ENCODE results near the gene PTCH2. TPM values are rescaled to one million over a fixed set of nuclear protein-coding genes. Genes with fewer than 3 reads are reported as not detected.

Gene PTCH2
- total RNA-seq, 2 donors from 2014 or later: 0.26 to 0.99 TPM

GRCh38 chr1:44776730-44777068, 66.4 kb downstream of the PTCH2 start:
- peaks cover 6 to 20% of the 10 kb centered on the region in 2 donors for H3K36me3 ChIP-seq (replicated peaks in 1 of 2; ENCODE audit: insufficient read depth in 1 of 2, low read depth in 2 of 2)
- H3K4me3 ChIP-seq: peak overlapping the region; percentile 50 to 99
- ATAC-seq: no peak
- peaks cover 31% of the 10 kb centered on the region for H3K4me1 ChIP-seq
- WGBS, 2 donors: 56 to 58% methylated on average over 12 of the region's 12 CpGs
- no peak for TF ChIP-seq CTCF (IDR thresholded peaks at IDR 0.05)
- no peak for TF ChIP-seq POLR2A (IDR thresholded peaks at IDR 0.05)
- H3K9me3 ChIP-seq: no peaks in the 10 kb centered on the region
- DNase-seq: no peak
- no peaks in the 10 kb centered on the region for H3K27me3 ChIP-seq
- peak overlapping the region in 3 of 4 donors; percentile 92 to 97 (median 93) for H3K27ac ChIP-seq
- intact Hi-C loops (cut with DNase I): no loop called here

- H3K27me3 ChIP-seq: no peaks in the 10 kb centered on the region
- ATAC-seq (peak; percentile 7), DNase-seq (peak in 3 of 4 donors; percentile 30 to 48 (median 31))
- intact Hi-C loops (cut with DNase I): no loop called here
- H3K27ac ChIP-seq: peak overlapping the region; percentile 83 to 97 (median 92)
- H3K4me3 ChIP-seq: peak overlapping the region; percentile 50 to 99
- peaks cover 6 to 17% of the 10 kb centered on the region in 2 donors for H3K36me3 ChIP-seq (replicated peaks in 1 of 2; ENCODE audit: insufficient read depth in 1 of 2, low read depth in 2 of 2)
- TF ChIP-seq CTCF (IDR thresholded peaks at IDR 0.05): no peak
- TF ChIP-seq POLR2A (IDR thresholded peaks at IDR 0.05): no peak
- H3K9me3 ChIP-seq: no peaks in the 10 kb centered on the region
- peaks cover 31% of the 10 kb centered on the region for H3K4me1 ChIP-seq
- WGBS, 2 donors: 8 to 12% methylated on average over 10 to 36 of the region's 36 CpGs
Measured at GRCh38 chr1:44775930-44776729, 66.9 kb downstream of the PTCH2 start.

- 0 to 1% methylated on average over 16 to 64 of the region's 65 CpGs for whole genome bisulfite sequencing, 2 donors
- Histone ChIP-seq H3K27ac (peak within 1 kb of the TSS; percentile 83 to 97 (median 92)), H3K36me3 (replicated peaks in 1 of 2; ENCODE audit: insufficient read depth in 1 of 2, low read depth in 2 of 2) (peaks cover 6 to 16% of the 10 kb centered on the region in 2 donors), H3K9me3 (no peaks in the 10 kb centered on the region), H3K4me3 (peak within 1 kb of the TSS; percentile 50 to 99), H3K4me1 (peaks cover 31% of the 10 kb centered on the region), H3K27me3 (no peaks in the 10 kb centered on the region)
- DNase-seq: peak; percentile 93 to 95 (median 94)
- TF ChIP-seq POLR2A (IDR thresholded peaks at IDR 0.05) (peak; percentile 90 to 98 (median 98)), CTCF (IDR thresholded peaks at IDR 0.05) (peak in 2 of 7 experiments; percentile 8 to 11)
- intact Hi-C loops (cut with DNase I): no loop called here
- ATAC-seq: peak; percentile 92
Measured at GRCh38 chr1:44775078-44775929, 67.7 kb downstream of the PTCH2 start, which contains the start of gene RPS8. Gene RPS8 (plus strand): TSS chr1:44775540. CDS start chr1:44775597, 57 bp downstream.

Small RNA genes lying within 50 kb of the gene (small RNA-seq; reads per million reads assigned to genes)
- gene AL136380.1 (not detected), gene SNORD38A (440 reads per million, percentile 98 among the genes with 10 or more reads in this experiment), gene SNORD38B (not detected), gene SNORD46 (1,239 reads per million, percentile 99 among the genes with 10 or more reads in this experiment), gene SNORD55 (not detected)

Other genes starting within 250 kb of the PTCH2 start
- gene TMEM53, start 168.8 kb downstream of the PTCH2 start, total RNA-seq: 1 to 10 TPM; 6.2 to 7.6 TPM
- gene ARMH1, start 168.5 kb downstream of the PTCH2 start, total RNA-seq: 1 to 10 TPM in 1 of 2 donors, not detected in 1; 1.0 TPM
- not detected for gene RNU5D-1, start 112.1 kb downstream of the PTCH2 start, total RNA-seq
- gene KIF2C, start 103.4 kb downstream of the PTCH2 start, total RNA-seq: not detected
- 1,000 to 10,000 TPM; 1,064 to 1,413 TPM for gene RPS8, start 67.7 kb downstream of the PTCH2 start, total RNA-seq
- under 1 TPM in 1 of 2 donors, not detected in 1; 0.26 TPM for gene BEST4, start 55.1 kb downstream of the PTCH2 start, total RNA-seq
- gene PLK3, start 42.9 kb downstream of the PTCH2 start, total RNA-seq: 10 to 100 TPM; 20.8 to 29.7 TPM
- gene DYNLT4, start 35.9 kb downstream of the PTCH2 start, total RNA-seq: 1 to 10 TPM in 1 of 2 donors, not detected in 1; 2.9 TPM
- gene BTBD19, start 34.7 kb downstream of the PTCH2 start, total RNA-seq: 1 to 10 TPM; 5.7 to 9.9 TPM
- gene EIF2B3, start 143.3 kb upstream of the PTCH2 start, total RNA-seq: 10 to 100 TPM; 13.0 to 33.9 TPM
- gene HECTD3, start 168.1 kb upstream of the PTCH2 start, total RNA-seq: 10 to 100 TPM; 42.3 to 51.4 TPM
- 10 to 100 TPM; 32.2 to 39.6 TPM for gene UROD, start 169.0 kb upstream of the PTCH2 start, total RNA-seq